Hindlimb muscle (tissue), 1 donor: Measurements from ENCODE around the gene DUSP14. TPM values are rescaled to one million over a fixed set of nuclear protein-coding genes. Genes with fewer than 3 reads are reported as not detected.
A peak's percentile ranks its signal among the peaks of the same experiment; 100 is the strongest.
"Not testable (repeated sequence)": the region's sequence is repeated elsewhere in the genome, so short reads cannot be mapped to it uniquely, and the experiment has no call there.

Experiments used
- DNase-seq: peaks from one replicate; pipeline ENCODE4 v3.0.0-alpha.2; 2013
- polyA plus RNA-seq: library from polyadenylated mRNA; unstranded; fragments of 120-200 nt; gene quantifications from one replicate; pipeline ENCODE4 v1.2.1, GENCODE V29; 2013; ENCODE audit not compliant: insufficient read length

The DUSP14 gene
- polyA plus RNA-seq, 1 donor, result 9.9 TPM

DNA sequence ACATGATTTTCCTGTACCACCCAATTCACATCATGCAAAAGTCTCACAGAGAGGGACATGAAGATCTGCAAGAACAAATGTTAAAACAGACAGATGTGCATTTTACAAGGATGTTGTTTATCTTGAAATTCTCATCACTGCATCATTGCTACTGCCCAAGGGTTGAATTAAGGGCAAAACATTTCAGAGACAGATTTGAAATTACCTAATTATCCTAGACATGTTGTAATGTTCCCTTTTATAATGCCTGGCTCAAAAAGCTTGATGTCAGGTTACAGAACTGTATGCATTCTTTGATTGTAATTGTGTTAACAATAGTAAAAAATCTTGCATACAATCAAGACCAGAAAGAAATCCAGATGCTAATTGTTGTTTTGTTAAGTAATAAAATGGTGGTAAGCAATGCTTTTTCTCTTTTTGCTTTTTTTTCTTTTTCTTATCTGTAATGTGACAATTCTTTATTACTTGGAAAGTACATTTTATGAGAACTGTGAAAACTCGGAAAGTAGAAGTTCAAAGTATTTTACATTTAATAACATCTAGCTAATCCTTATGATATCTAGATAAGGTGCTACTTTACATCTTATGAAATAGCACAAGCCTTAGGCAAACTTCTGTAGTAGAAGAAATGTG lies 3.6 kb upstream of the DUSP14 start:
- no peak for DNase-seq

DNA sequence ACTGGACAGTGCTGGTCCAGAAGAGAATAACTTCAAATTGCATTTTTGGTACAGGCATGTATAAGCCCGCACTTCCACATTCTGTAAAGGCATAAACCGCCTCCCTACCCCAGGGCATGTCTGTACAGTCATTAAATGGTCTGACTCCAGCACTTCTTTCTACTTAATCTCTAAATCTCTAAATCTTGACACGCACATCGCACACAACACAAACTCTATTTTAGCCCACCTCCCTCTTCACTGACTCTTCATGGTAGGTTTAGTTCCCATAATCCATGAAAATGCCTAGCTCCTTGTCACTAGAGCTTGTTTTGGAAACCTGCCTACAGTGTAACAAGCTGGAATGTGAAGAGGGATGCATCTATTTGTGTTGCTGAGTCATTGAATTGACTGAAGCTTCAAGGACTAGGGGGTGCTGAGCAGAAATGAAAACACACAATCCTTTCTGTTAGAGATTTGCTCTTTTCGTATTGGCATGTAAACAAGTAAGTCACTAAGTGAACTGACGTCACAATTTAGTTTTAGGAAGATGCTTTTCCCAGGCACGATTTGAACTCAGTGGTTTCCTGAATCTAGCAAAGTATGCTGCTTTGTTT lies 1.6 kb upstream of the DUSP14 start:
- DNase-seq, result peak; percentile 55

DNA sequence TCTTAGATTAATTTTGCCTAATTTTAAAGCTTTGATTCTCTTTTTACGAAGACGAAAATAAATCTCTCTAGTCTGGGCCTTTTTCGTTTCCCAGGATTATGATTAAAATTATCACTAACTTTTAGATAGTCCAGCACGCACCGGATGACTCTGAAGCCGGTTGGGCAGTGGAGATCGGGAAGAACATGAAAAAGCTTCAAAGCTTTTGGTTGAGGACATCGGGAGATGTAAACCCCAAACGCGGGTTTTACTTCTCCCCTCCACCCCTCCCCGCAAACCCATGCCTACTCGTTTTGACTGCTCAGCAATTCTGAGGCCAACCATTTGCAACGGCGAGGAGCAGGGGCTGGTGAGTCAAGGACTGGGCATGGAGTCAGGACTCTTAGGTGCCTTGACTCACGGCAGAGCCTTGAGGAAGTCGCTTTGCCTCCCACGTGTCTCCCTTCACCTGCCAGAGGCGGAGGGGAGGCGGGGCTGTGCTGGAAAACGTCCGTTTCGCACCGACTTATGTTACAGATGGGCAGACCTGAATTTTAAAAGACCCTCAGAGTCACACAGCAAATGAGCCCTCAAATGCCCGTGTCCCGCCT lies 989 bp upstream of the DUSP14 start:
- peak; percentile 45 for DNase-seq

- peak; percentile 53 for DNase-seq
These were observed 414 bp downstream of the DUSP14 start for GRCh38 chr17:37490022-37490587.

- DNase-seq, result no peak
These were observed 1.2 kb downstream of the DUSP14 start for GRCh38 chr17:37490638-37491614.

GRCh38 chr17:37492167-37492566 lies 2.5 kb downstream of the DUSP14 start:
- no peak for DNase-seq

GRCh38 chr17:37493249-37494027 lies 3.7 kb downstream of the DUSP14 start:
- DNase-seq, result no peak

DNA sequence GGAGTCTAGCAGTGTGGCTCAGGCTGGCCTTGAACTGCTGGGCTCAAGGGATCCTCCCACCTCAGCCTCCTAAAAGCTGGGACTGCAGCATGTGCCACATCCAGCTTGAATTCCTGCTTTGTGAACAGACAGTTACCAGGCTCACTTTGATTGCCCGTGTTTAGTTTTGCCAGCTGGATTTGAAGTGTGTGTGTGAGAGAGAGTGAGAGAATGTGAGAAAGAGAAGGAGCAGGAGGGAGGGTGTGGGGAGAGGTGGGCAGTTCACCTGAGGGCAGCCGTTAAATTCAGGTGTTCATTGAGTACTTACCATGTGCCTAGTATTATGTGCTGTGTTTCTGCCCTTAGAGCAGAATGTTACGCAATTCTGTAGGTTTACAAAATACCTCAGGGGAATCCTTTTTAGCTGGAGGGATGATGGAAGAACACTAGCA lies 4.7 kb downstream of the DUSP14 start:
- no peak for DNase-seq

DNA sequence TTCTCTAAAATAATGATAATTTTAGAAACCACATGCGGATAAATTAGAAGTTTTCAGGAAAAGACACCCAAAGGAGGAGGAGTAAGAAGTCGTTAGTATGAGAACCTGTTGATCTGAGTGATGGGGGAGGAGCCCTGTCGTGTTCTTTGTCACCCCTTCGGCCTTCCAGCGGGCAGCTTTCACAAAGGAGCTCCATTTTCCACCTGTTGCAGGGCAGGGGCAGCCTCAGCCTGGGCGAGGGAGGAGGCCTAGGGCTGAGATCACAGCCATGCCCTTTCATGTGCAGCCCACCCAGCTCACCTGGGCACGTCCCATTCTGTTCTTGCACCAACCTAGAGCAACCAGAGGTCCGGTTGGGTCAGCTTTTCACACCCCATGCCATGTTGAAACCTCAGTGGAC lies 5.3 kb downstream of the DUSP14 start:
- no peak for DNase-seq

DNA sequence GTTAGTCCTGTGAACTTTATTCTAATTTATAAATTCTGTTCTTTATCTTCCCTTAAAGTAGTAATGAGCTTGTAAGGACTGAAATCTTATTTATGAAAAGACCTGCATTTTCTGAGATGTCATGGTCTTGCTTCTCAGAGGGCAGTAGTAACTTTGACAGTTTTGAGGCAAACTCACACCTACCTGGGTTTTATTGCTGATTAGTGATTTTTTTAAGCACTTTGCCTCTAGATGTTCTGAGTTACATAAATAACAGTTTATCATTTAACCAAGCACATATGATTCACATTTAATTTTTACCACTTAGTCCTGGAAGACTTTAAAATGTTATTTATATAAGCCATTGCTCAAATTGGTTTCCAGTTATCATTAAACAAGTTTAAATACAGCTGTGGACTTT lies 10.7 kb downstream of the DUSP14 start:
- no peak for DNase-seq

DNA sequence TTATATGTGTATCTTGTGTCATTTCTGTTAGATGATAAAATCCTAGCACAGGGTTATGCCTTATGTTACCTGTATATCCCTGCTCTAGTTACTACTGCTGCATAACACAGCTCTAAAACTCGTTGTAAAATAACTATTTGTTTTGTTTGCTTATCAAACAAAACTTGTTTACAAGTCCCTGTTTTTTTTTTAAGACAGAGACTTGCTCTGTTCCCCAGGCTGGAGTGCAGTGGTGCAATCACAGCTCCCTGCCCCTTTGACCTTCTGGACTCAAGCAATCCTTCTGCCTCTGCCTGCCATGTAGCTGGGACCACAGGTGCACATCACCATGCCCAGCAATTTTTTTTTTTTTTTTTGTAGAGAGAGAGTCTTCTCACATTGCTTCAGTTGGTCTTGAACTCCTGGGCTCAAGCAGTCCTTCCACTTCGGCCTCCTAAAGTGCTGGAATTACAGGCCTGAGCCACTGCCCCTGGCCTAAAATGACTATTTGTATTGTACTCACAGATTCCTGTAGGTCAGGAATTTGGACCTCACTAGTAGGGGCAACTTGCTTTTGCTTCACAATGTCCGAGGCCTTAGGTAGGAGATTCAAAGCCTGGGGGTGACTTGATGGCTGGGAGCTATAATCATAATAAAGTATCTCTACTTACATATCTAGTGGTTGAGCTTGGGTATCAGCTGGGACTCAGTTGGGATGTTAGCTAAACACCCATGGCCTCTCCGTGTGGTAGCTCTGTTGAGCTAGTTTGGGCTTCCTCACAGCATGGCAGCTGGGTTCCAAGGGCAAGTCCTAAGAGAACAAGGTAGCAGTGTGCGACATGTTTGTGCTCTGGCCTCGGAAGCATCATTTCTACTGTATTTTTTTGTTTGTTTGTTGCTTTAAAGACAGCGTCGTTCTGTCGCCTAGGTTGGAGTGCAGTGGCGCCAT lies 12.6 kb downstream of the DUSP14 start:
- DNase-seq, result no peak

- DNase-seq, result no peak
These were observed 13.5 kb downstream of the DUSP14 start for GRCh38 chr17:37503148-37503547.

DNA sequence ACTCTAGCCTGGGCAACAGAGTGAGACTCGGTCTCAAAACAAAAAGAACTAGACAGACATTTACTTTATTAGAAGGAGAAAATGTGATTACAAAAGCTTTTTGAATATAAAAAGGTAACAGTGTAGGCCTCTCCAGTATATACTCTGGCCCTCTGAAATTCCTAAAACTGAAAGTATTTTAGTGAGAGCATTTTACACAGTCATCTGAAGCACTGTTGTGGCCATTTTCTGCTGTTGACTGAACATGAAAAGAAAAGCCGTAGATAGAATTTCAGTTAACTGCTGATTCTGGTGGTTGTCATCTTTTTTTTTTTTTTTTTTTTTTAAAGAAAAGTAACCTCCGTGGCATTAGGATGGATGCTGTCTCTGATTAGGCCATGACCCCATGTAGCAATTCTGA lies 15.6 kb downstream of the DUSP14 start:
- DNase-seq, result no peak

DNA sequence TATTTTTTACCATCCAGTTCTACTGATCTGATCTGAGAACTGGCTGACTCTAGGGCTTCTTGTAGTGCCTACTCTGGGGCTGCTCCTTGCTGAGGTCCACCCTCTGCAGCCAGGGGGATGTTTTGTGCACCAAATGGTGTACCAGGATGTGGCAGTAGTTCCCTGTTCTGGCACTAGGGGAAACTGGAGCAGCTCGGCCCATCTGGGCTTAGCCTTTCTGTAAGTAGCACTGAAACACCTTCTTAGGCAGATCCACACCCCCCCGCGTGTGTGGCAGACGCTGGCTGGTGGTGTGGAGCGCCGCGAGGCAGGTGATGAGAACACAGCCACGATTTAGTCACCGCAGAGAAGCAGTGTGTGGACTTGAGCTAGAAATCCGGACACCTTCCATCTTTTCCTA lies 17.0 kb downstream of the DUSP14 start:
- DNase-seq, result no peak

DNA sequence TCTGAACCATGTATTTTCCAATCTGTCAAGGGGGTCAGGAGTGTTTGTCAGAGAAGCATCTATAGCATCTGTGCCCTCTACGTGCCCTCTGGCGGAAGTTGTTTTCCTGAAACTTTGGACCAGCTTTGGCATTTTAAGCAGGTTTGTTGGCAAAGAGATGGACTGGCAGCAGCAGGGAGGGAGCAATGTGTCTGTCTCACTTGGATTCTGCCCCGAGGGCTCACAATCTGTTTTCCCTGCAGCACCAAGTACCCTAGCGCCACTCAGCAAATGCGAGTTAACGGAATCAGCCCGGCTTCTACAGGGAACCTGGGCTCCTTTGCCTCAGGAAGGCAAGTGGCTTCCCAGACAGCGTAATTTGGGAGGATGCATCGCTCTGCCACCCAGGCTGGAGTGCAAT lies 17.4 kb downstream of the DUSP14 start:
- no peak for DNase-seq

- DNase-seq, result no peak
These were observed 20.4 kb downstream of the DUSP14 start for GRCh38 chr17:37510056-37510455.

- not testable (repeated sequence) for DNase-seq
These were observed 22.0 kb downstream of the DUSP14 start for GRCh38 chr17:37511642-37512041.

GRCh38 chr17:37512442-37513068 lies 22.9 kb downstream of the DUSP14 start:
- DNase-seq, result no peak

GRCh38 chr17:37513711-37514110 lies 24.0 kb downstream of the DUSP14 start:
- DNase-seq, result no peak

GRCh38 chr17:37516127-37516571 lies 26.5 kb downstream of the DUSP14 start:
- no peak for DNase-seq
